IPS DF 6.9 (cell line): ENCODE data around the gene METTL18.

ENCODE experiments used
- DNase-seq: peaks from one replicate; pipeline ENCODE4 v3.0.0-alpha.2; 2013; ENCODE audit warnings: low read depth, low spot score
- H3K27ac ChIP-seq: one replicate; pipeline ENCODE4 v1.5.1; 2013; ENCODE audit warnings: low read length, control low read depth
- H3K27me3 ChIP-seq: 2 replicates; pipeline ENCODE4 v1.6.1; 2013; ENCODE audit warnings: mild to moderate bottlenecking, low read length; ENCODE audit not compliant: control insufficient read depth, insufficient read depth
- H3K36me3 ChIP-seq: 2 replicates; pipeline ENCODE4 v1.6.1; 2013; ENCODE audit warnings: low read length; ENCODE audit not compliant: control insufficient read depth, insufficient read depth
- H3K4me1 ChIP-seq: 2 replicates; pipeline ENCODE4 v1.6.1; 2013; ENCODE audit warnings: low read length; ENCODE audit not compliant: control insufficient read depth, insufficient read depth
- H3K4me3 ChIP-seq: 2 replicates; pipeline ENCODE4 v1.5.1; 2013; ENCODE audit warnings: mild to moderate bottlenecking, low read length
- H3K9me3 ChIP-seq: 2 replicates; pipeline ENCODE4 v1.6.1; 2013; ENCODE audit warnings: low read length, inconsistent platforms; ENCODE audit not compliant: control insufficient read depth, insufficient read depth
- WGBS: extraction: QIAGEN DNeasy Blood & Tissue Kit; methylation state at CpG from one replicate; pipeline ENCODE4 v1.1.7; 2013; ENCODE audit warnings: mixed read lengths, missing lambda C conversion rate; ENCODE audit not compliant: insufficient read length, insufficient coverage; 5-methylcytosine and 5-hydroxymethylcytosine counted together

Gene METTL18

GRCh38 chr1:169762699-169763098 lies 32.0 kb downstream of the METTL18 start:
- Histone ChIP-seq H3K27me3 (no peaks in the 10 kb centered on the region), H3K4me1 (no peaks in the 10 kb centered on the region), H3K9me3 (no peaks in the 10 kb centered on the region), H3K27ac (no peak overlapping the region), H3K36me3 (no peaks in the 10 kb centered on the region), H3K4me3 (no peak overlapping the region)
- no peak for DNase-seq
- WGBS = 100% methylated on average over 1 of the region's 1 CpG

GRCh38 chr1:169759038-169759437 lies 35.7 kb downstream of the METTL18 start:
- Histone ChIP-seq H3K9me3 (no peaks in the 10 kb centered on the region), H3K27ac (no peak overlapping the region), H3K36me3 (no peaks in the 10 kb centered on the region), H3K4me1 (no peaks in the 10 kb centered on the region), H3K27me3 (no peaks in the 10 kb centered on the region), H3K4me3 (no peak overlapping the region)
- no peak for DNase-seq
- WGBS = no CpG with 5 or more reads among the region's 3 CpGs

GRCh38 chr1:169753549-169753948 lies 41.2 kb downstream of the METTL18 start:
- DNase-seq = no peak
- Histone ChIP-seq H3K4me3 (no peak overlapping the region), H3K27me3 (no peaks in the 10 kb centered on the region), H3K4me1 (no peaks in the 10 kb centered on the region), H3K36me3 (no peaks in the 10 kb centered on the region), H3K9me3 (no peaks in the 10 kb centered on the region), H3K27ac (no peak overlapping the region)
- WGBS = no CpG with 5 or more reads among the region's 4 CpGs

GRCh38 chr1:169750041-169750440 lies 44.7 kb downstream of the METTL18 start:
- Histone ChIP-seq H3K4me1 (no peaks in the 10 kb centered on the region), H3K27me3 (no peaks in the 10 kb centered on the region), H3K27ac (no peak overlapping the region), H3K9me3 (no peaks in the 10 kb centered on the region), H3K4me3 (no peak overlapping the region), H3K36me3 (no peaks in the 10 kb centered on the region)
- DNase-seq = no peak
- WGBS = no CpG with 5 or more reads among the region's 1 CpG

- H3K4me1 ChIP-seq = peaks cover 2% of the 10 kb centered on the region; the same call in 1 of the 2 replicates
- no peak overlapping the region for H3K27ac ChIP-seq
- no peaks in the 10 kb centered on the region for H3K27me3 ChIP-seq
- no peaks in the 10 kb centered on the region for H3K9me3 ChIP-seq
- WGBS = no CpG with 5 or more reads among the region's 2 CpGs
- H3K4me3 ChIP-seq = no peak overlapping the region
- no peaks in the 10 kb centered on the region for H3K36me3 ChIP-seq
- DNase-seq = no peak
Observed at GRCh38 chr1:169746550-169746949, 48.2 kb downstream of the METTL18 start.

GRCh38 chr1:169745015-169745861 lies 49.5 kb downstream of the METTL18 start:
- no peak for DNase-seq
- no peaks in the 10 kb centered on the region for H3K9me3 ChIP-seq
- no peak overlapping the region for H3K4me3 ChIP-seq
- H3K4me1 ChIP-seq = peaks cover 2% of the 10 kb centered on the region; the same call in 1 of the 2 replicates
- WGBS = no CpG with 5 or more reads among the region's 5 CpGs
- no peak overlapping the region for H3K27ac ChIP-seq
- no peaks in the 10 kb centered on the region for H3K27me3 ChIP-seq
- H3K36me3 ChIP-seq = no peaks in the 10 kb centered on the region
